Nephron (organoid): ENCODE results near the gene ASPDH.

Experiments
- H3K27ac Mint-ChIP-seq, 3 experiments: 2 replicates each; pipeline ENCODE4 v1.8.0; 2020; ENCODE audit warnings: mixed read lengths in 3 of 3, mild to moderate bottlenecking in 2 of 3, moderate library complexity in 1 of 3
- H3K27me3 Mint-ChIP-seq: 2 replicates; pipeline ENCODE4 v1.8.0; 2021; ENCODE audit warnings: low read depth, mild to moderate bottlenecking, moderate library complexity, mixed read lengths
- H3K36me3 Mint-ChIP-seq: 2 replicates; pipeline ENCODE4 v1.8.0; 2020; ENCODE audit warnings: low read depth, mixed read lengths
- H3K4me1 Mint-ChIP-seq: 2 replicates; pipeline ENCODE4 v1.8.0; 2020; ENCODE audit warnings: mixed read lengths
- H3K4me3 Mint-ChIP-seq, 3 experiments: 2 replicates each; pipeline ENCODE4 v1.8.0; 2020; ENCODE audit warnings: mild to moderate bottlenecking in 3 of 3, mixed read lengths in 3 of 3, moderate library complexity in 2 of 3
- H3K9me3 Mint-ChIP-seq: 2 replicates; pipeline ENCODE4 v1.8.0; 2020; ENCODE audit warnings: mixed read lengths
- TF ChIP-seq, protein P1 (sequence below), 3 experiments: fragments of 200-600 bp; sonication (generic); IDR thresholded peaks; one replicate each; pipeline ENCODE4 v1.5.0; 2021; ENCODE audit warnings: antibody characterized with exemption in 3 of 3; ENCODE audit not compliant: unreplicated experiment in 3 of 3

ASPDH gene

DNA sequence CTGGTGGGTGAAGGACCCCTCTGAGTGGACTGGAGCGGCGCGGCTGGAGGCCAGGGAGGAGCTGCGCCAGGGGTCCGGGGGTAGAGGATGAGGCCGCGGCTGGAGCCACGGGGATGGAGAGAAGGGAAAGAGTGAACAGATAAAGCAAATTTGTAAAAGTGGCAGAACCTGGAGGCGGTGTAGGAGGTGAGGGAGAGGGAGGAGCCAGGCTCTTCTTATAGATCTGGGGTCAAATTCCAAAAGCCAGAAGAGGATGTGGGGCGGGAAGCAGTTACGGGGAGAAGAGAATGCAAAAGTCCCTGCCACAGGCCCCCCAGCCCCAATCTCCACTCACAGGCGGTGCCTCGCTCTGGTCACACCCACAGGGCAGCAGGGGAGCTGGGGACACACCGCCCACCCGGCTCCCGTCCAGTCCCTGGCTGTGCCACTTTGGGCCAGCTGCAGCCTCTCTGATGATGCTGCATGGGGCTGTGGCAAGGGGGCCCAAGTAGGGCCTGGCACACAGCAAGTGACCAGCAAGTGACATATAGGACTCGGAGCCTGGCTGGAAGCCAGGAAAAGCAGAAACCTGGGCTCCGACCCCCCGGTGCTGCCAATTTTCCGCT, 43.4 kb upstream of the ASPDH start:
- TF ChIP-seq, protein P1, sequence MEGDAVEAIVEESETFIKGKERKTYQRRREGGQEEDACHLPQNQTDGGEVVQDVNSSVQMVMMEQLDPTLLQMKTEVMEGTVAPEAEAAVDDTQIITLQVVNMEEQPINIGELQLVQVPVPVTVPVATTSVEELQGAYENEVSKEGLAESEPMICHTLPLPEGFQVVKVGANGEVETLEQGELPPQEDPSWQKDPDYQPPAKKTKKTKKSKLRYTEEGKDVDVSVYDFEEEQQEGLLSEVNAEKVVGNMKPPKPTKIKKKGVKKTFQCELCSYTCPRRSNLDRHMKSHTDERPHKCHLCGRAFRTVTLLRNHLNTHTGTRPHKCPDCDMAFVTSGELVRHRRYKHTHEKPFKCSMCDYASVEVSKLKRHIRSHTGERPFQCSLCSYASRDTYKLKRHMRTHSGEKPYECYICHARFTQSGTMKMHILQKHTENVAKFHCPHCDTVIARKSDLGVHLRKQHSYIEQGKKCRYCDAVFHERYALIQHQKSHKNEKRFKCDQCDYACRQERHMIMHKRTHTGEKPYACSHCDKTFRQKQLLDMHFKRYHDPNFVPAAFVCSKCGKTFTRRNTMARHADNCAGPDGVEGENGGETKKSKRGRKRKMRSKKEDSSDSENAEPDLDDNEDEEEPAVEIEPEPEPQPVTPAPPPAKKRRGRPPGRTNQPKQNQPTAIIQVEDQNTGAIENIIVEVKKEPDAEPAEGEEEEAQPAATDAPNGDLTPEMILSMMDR (IDR thresholded peaks at IDR 0.05; ENCODE audit: unreplicated experiment in 3 of 3) = no peak
- H3K9me3 Mint-ChIP-seq = no peaks in the 10 kb centered on the region
- peak overlapping the region; percentile 86 to 87 (median 87) for H3K4me3 Mint-ChIP-seq
- H3K4me1 Mint-ChIP-seq = peaks cover 23% of the 10 kb centered on the region
- peak overlapping the region in 2 of 3 experiments; percentile 72 to 92 for H3K27ac Mint-ChIP-seq
- H3K36me3 Mint-ChIP-seq = no peaks in the 10 kb centered on the region
- H3K27me3 Mint-ChIP-seq = peaks cover 26% of the 10 kb centered on the region

DNA sequence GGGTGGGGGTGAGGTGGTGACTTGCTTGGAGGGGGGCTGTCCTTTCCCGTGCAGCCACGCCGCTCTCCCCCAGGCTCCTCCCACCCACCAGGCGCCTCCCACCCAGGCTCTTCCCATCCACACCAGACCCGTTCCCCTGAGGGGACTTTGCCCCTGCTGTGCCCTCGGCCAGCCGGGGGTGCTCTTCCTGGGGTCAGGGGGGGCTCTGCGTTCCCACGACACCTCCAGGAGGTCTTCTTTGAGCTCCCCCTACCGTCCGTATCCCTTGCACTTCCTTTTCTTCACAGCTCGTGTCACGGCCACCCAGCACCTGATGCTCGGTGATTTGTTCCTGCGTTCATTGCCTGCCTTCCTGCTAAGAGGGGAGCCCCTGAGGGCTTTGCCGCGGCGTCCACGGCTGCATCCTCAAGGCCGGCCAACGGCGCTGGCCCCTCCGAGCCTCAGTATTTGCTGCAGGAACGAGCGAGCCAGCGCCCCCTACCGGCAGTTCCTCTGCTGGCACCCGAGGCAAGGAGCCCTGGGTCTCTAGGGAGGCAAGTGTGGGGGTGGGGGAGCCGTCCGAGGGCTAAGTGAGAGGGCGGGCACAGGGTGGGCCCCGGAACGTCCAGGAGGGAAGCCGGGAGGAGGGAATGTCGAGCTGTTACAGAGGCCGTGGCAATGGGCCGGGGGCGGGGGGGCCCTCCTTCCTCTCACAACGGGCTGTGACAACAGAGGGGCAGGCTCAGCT, 42.7 kb upstream of the ASPDH start:
- Mint-ChIP-seq H3K27ac (peak overlapping the region; percentile 26 to 92 (median 72)), H3K9me3 (no peaks in the 10 kb centered on the region), H3K36me3 (no peaks in the 10 kb centered on the region), H3K4me1 (peaks cover 27% of the 10 kb centered on the region), H3K27me3 (peaks cover 27% of the 10 kb centered on the region), H3K4me3 (peak overlapping the region; percentile 86 to 87 (median 87))
- TF ChIP-seq, protein P1 (IDR thresholded peaks at IDR 0.05; ENCODE audit: unreplicated experiment in 3 of 3) = peak; percentile 85 to 94 (median 93)

DNA sequence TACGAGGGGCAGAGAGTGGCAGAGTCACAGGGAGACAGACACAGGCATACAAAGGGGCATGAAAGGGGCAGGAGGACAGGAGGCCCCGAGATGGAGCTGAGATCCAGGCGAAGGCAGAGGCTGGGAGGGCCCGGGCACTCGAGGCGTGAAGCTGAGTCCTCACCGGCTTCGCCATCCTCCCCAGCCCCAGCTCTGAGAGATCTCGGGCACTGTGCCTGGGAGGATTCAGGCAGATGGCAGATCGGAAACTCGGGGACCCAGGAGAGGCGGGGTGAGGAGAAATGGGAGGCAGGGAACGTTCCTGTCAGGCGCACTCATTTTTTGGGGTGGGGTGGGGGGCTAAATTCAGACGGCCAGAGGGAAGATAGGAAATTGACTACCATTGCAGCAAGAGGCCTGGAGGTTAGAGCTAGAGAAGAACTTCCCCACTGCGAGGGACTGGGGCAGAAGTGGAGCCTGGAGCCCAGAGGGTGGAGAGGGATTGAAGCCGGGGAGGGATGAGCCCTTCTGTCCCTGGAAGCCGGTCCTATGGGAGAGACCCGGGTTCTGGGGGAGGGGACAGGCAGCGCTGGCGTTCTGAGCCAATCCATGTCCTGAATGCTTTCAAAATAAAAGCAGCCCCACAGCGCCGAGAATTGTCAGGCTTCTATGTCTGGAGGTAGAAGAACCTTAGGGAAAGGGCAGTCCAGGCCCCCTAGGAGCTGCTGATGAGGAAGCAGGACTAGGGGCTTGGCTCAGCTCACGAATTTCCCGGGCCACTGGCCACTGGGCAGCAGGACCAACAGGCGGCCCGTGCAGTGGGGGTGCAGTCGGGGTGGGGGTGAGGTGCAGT, 42.0 kb upstream of the ASPDH start:
- TF ChIP-seq, protein P1 (IDR thresholded peaks at IDR 0.05; ENCODE audit: unreplicated experiment in 3 of 3) = no peak
- Mint-ChIP-seq H3K27me3 (peaks cover 27% of the 10 kb centered on the region), H3K27ac (peak overlapping the region in 1 of 3 experiments; percentile 92), H3K36me3 (no peaks in the 10 kb centered on the region), H3K9me3 (no peaks in the 10 kb centered on the region), H3K4me3 (peak overlapping the region; percentile 64 to 87 (median 70)), H3K4me1 (peaks cover 29% of the 10 kb centered on the region)

DNA sequence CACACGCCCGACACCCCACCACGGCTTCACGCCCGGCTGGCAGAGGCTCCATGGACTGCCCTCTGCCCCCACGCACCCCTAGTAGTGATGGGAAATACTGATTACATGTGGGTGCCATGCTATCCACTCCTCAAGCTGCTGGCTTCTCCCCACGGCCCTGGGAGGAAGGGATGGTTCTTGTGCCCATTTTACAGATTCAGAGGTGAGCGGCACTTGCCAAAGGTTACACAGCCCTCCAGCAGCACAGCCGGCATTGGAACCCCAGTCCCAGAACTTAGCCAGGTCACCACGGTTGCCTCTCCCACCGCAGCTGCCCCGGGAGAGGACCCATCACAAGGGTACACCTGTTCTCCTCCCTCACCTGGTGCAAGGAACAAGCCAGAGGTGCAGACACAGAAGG, 41.3 kb upstream of the ASPDH start:
- Mint-ChIP-seq H3K9me3 (no peaks in the 10 kb centered on the region), H3K36me3 (no peaks in the 10 kb centered on the region), H3K4me3 (peak overlapping the region; percentile 23 to 87 (median 64)), H3K27me3 (peaks cover 29% of the 10 kb centered on the region), H3K27ac (no peak overlapping the region), H3K4me1 (peaks cover 35% of the 10 kb centered on the region)
- TF ChIP-seq, protein P1 (IDR thresholded peaks at IDR 0.05; ENCODE audit: unreplicated experiment in 3 of 3) = no peak

DNA sequence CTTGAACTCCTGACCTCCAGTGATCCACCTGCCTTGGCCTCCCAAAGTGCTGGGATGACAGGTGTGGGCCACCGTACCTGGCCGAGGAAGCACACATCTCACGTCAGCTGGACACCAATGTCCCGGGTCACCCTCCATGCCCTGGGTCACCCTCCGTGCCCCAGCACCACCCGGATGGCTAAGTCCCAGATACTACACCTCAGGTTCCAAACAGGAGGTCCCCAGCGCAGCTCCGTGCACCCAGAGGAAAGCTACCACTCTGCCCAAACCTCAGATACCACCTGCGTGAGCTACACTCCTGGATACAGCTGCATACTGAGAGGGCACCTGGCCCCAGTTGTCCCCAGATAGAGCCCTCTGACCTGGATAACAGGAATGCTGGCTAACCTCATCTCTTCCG, 40.5 kb upstream of the ASPDH start:
- Mint-ChIP-seq H3K4me3 (peak overlapping the region in 2 of 3 experiments; percentile 29 to 61), H3K27ac (no peak overlapping the region), H3K9me3 (no peaks in the 10 kb centered on the region), H3K27me3 (peaks cover 30% of the 10 kb centered on the region), H3K4me1 (peaks cover 31% of the 10 kb centered on the region), H3K36me3 (no peaks in the 10 kb centered on the region)
- TF ChIP-seq, protein P1 (IDR thresholded peaks at IDR 0.05; ENCODE audit: unreplicated experiment in 3 of 3) = no peak
